IPS-NIHi7 (cell line): Measurements from ENCODE around the gene NR2F2.
"Not testable (repeated sequence)": the region's sequence is repeated elsewhere in the genome, so short reads cannot be mapped to it uniquely, and the experiment has no call there.

Source experiments
- DNase-seq: peaks from one replicate; pipeline ENCODE4 v3.0.0; 2012; ENCODE audit warnings: mixed read lengths; ENCODE audit errors: extremely low spot score

The NR2F2 gene

DNA sequence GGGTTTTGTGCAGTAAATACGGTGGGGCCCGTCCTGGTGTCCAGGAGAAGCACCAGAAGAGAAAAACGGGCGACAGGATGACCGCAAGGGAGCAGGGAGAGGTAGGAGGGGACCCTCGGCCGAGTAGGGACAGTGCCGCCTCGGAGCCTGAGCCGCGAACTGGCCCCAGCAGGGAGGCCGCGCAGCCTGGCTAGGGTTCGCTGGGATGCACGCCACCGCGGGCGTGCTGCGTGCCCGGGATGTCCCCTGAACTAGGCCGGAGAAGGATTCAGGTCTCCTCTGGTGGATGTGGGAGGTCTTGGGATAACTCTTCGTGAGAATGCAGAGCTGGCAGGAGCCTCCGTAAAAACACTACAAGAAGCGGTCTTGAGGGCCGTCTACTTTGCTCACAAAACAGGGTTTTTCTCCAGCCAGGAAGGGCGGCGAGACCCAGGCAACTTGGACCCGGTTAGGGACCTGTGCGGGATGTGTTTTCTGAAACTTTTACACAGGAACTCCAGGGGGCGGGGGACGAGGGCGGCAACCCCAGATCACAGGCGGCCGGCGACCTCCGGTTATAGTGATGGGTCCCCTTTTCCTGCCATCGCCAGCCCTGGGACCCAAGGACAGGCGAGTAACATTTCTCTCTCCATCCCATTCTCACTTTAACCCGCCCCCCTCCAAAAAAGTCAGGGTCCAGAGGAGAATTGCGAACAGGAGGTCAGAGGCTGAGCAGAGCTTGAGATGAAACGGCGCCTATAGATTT is 35.5 kb downstream of the NR2F2 start:
- DNase-seq = no peak

DNA sequence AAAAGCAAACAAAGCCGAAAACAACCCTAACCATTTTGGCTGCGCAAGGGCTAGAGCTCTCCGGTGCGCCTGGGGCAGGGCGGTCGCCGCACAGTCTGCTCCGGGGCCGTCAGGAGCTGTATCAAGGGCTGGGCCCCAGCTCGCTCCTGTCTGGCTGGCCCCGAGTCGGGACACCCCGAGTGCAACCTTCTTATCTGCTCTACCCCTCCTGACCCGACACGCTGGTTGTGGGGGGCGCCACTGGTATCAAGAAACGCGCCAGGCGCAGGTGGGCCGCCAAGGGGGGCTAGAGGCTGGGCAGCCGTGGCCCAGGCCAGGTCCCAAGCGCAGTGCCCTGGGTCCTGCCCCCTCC is 36.0 kb downstream of the NR2F2 start:
- no peak for DNase-seq

DNA sequence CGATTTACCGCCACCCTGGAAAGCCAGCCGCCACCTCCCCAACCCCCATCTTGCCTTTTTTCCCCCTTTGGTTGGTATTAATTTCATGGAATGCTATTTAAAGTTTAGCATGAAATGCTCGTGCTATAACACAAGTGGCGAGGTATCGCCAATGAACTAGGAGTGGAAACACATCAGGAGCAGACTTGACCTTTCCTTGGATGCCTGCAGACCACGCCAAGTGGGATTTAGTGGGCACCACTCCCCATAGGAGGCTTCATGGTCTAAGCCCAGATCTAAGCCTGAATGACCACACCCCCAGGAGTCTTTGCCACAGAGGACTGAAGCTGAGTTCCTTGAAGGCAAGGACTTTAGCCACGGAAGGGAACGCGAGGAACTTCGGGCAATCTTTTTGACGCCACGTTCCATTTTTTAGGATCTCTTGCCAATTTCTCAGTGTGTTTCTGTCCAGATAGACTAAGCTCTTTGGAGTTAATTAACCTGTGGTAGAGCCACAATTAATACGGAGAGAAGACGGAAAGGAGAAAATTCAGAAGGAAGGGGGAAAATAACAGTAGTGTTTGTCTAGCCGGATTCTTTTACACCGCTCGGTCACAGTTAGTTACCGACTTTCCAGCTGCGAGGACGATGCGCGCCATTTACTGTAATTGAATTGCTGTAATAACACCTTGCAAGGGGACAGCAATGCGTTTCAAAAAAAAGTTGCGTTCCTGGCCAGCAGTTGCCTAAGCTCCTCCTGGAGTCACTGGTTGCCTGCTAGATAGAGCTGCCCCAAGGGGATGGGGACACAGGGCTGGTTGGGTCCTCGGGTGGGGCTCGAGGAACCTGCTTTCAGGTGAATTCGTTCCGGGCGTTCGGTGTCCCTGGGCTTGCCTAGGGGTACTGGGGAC is 37.1 kb downstream of the NR2F2 start:
- DNase-seq = no peak

DNA sequence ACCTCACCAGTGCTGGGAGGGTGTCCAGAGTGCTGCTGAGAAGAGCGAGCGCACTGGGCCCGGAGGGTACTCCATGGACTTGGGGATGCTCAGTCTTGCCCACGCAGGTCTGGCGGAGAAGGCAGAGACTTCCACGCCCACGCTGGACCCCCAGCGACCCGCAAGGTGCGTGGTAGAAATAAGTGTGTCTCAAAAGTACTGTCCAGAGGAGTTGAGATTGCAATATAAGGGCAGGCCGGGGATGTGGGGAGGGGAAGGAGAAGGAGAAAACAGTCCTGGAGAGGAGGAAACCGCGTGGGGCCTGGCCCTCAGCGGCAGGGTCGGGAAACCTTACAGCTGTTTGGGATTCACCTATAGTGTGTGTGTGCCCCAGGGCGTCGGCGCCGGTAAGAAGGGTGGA is 38.9 kb downstream of the NR2F2 start:
- no peak for DNase-seq

DNA sequence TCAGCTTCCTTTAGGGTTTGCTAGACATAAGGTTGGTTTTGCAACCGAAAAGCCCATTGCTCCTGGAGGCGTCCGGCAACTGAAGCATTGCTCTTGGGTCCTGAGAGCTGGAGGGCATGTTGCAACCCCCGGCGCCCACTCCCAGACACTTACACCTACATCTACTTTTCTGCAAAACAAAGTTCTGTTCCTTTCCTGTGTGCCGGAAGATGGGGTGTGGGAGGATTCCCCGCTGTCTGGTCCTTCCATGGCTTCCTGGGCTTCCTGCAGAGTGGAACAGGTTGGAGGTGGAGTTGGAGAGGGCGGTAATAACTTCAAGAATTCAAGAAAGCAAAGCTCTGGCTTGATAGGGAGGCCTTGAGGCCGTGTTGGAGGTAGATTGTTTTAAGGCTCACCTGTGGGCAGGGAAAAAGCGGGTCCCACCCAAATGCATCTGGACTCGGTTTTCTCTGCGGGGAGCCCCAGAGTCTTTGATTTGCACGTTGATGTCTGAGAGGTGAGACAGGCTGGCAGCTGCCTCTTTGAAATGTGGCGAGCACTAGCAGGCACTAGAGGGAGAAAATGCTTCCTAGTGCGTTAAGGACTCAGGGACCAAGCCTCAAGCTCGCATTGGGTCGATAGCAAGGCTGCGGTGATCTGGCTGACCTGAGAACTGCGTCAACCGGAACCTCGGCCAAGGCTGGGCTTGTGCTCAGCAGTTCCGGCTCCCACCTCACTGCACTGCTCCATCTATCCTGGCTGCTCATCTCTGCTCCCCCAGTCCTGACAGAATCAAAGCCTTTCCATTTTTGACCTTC is 39.5 kb downstream of the NR2F2 start:
- DNase-seq = peak; percentile 59

DNA sequence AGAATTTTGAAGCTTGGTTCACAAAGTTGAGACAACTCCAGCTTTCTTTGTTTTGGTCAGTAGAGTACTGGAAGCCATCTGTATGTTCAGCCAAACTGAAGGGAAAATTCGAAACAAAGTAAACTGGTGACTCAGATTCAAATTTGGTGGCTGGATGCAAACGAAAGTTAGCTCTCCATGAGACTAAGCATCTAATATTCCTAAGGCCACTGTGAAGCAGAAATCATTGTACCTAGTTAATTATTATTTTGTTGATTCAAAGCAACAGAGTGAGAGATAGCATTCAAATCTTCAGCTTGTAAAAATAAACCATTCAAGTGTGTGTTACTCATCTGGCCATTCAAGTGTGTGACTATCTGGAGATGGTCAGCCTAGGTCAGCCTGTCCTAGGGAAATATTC is 42.1 kb downstream of the NR2F2 start:
- DNase-seq = no peak

DNA sequence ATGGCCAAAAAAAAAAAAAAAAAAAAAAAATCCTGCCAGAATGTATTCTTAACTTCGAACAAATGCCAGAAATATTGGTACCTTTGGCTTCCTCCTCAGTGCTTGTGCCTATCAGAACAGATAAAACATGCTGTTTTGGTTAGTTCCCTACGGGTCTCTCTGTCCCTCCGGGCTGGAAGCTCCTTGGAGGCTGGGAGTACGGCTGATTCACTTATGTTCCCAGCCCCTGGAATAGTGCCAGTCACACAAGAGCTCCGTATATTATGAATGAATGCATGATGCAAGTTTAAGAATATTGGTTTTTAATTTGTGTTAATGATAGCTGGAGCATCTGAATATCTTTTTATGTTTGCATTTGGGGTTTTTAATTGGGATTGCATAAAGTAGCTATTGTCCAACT is 44.0 kb downstream of the NR2F2 start:
- no peak for DNase-seq

DNA sequence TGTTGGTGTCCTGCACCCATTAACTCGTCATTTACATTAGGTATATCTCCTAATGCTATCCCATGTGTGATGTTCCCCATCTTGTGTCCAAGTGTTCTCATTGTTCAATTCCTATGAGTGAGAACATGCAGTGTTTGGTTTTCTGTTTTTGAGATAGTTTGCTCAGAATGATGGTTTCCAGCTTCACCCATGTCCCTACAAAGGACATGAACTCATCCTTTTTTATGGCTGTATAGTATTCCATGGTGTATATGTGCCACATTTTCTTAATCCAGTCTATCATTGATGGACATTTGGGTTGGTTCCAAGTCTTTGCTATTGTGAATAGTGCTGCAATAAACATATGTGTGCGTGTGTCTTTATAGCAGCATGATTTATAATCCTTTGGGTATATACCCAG is 49.1 kb downstream of the NR2F2 start:
- not testable (repeated sequence) for DNase-seq

DNA sequence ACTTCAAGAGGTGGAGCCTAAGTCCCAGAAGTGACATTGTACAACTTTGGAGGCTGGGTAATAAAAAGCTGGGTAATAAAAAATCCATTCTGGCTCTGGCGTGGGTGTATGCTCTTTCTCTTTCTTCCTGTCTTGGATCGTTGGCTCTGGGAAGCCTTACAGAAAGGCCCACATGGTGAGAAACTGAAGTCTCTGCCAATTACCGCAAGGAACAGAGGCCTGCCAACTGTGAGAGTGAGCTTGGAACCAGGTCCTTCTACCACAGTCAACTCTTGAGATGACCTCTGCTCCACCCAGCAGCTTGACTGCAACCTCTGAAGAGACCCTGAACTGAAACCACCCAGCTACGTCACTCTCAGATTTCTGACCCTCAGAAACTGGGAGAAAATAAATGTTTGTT is 51.0 kb downstream of the NR2F2 start:
- DNase-seq = no peak

DNA sequence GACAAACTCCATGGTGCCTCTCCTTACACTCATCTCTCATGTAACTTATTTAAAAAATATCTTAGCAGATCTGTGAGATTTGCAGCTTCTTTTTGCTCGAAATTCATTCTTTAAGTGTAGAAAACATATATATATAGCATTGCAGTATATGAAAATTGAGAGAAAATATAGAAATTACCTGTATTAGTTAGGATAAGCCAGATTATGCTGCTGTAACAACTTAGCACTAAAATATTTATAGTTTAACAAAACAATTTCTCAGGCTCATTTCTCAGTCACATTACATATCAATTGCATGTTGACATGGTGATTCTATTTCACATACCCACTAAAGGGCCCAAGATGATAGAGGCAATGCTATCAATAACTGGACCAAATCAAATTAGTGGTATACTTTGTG is 54.7 kb downstream of the NR2F2 start:
- no peak for DNase-seq

DNA sequence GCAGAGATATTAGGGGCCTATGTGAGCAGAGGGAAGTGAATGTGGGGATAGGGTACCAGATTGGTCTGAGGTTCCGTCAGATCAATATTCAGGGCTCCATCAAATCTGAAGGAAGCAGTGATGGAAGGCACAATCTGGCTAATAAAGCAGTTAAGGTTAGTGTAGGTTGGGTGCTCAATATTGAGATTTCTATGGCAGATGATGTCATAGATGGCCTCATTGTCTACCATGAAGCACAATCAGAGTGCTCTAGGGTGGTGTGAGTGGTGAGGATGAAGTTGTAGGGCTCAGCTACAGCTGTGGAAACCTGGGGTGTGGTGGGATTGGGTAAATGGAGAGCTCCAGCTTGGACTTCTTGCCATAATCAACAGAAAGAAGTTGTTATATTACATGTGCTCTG is 58.2 kb downstream of the NR2F2 start:
- no peak for DNase-seq
